ENCODE results near the gene SLC25A47. TPM values are rescaled to one million over a fixed set of nuclear protein-coding genes. Genes with fewer than 3 reads are reported as not detected.

Gene SLC25A47
- total and polyA plus RNA-seq, 2 of the 4 experiments (the other 2 are of a cell fraction): not detected

DNA sequence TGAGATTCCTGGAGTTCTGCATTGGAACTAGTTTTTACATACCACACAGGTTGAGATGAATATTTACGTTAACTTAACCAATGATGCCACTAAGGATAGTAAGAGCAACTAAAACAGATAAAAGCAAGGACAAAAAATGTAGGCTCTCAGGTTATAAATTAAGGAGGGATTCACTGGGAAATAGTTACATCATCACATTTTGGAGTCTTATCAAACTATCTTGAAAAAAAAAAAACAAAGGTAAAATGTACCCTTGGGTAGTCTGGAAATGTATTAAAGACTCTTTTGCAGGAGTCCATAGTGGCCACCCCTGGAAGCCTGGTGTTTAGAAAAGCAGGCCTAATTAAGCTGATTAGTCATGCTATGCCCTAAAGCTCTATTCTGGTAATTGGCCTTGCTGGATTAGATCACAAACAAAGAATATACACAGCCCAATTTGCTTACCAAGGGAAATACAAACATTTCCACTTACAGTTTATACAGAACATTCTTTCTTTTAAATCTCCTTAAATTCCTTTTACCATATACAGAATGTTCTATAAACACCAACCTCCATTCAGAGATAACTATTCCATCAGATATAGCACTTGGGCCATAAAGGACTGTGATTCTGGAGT lies 39.3 kb downstream of the SLC25A47 start:
- peaks cover 57% of the 10 kb centered on the region for H3K36me3 ChIP-seq (ENCODE audit: control insufficient read depth, insufficient read depth, low read length)
- dilution Hi-C loops (cut with HindIII; ENCODE audit: low sequenced_read_pairs, unreplicated experiment) (no loop called here), intact Hi-C loops (cut with micrococcal nuclease) (loop anchor here (5.0 kb wide), 1 partner anchor 55 kb away; the partner anchor contains the start of gene SLC25A29), in situ Hi-C loops (cut with MboI; ENCODE audit: low sequenced_read_pairs) (no loop called here)
- ChIA-PET CTCF (interaction anchor here (1.0 kb wide), 1 partner anchor 8 kb away, joined by 3 read pairs; no protein-coding TSS in a partner anchor), POLR2A (ENCODE audit: unreplicated experiment) (no interaction called here)
- no CpG with 5 or more reads among the region's 1 CpG for WGBS, 2 experiments (ENCODE audit: extremely low coverage in 2 of 2, insufficient read length in 1 of 2)
- peak overlapping the region; percentile 95 for H2BK120ac ChIP-seq (ENCODE audit: low read depth, low read length)
- peak overlapping the region; percentile 99 for H3K27ac ChIP-seq (ENCODE audit: insufficient read depth, low read length)
- peak overlapping the region; percentile 96; the same call in 1 of the 2 replicates for H2AK5ac ChIP-seq (ENCODE audit: low read depth, low read length)
- peaks cover 24% of the 10 kb centered on the region for H3K9me1 ChIP-seq (ENCODE audit: insufficient read depth, low read length)
- peak overlapping the region; percentile 93 for H3K23ac ChIP-seq (ENCODE audit: low read depth, low read length)
- H3K14ac ChIP-seq (replicated peaks; ENCODE audit: low read depth, low read length): peak overlapping the region; percentile 95
- H4K5ac ChIP-seq (ENCODE audit: low read depth, low read length): peak overlapping the region; percentile 98; the same call in 1 of the 2 replicates
- H2AFZ ChIP-seq (replicated peaks; ENCODE audit: low read length, poor library complexity): no peak overlapping the region
- H3K4ac ChIP-seq (ENCODE audit: low read depth, low read length): peak overlapping the region; percentile 97; the same call in 1 of the 2 replicates
- peak overlapping the region; percentile 50 for H3K9ac ChIP-seq (ENCODE audit: low read depth, low read length)
- peak overlapping the region; percentile 75 for H3K56ac ChIP-seq (ENCODE audit: extremely low read depth, insufficient read depth, low read length)
- no peaks in the 10 kb centered on the region for H3K9me3 ChIP-seq (ENCODE audit: control insufficient read depth, insufficient read depth, low read length)
- no peaks in the 10 kb centered on the region for H3K27me3 ChIP-seq (ENCODE audit: control insufficient read depth, insufficient read depth, low read length)
- peak overlapping the region; percentile 71; the same call in 1 of the 3 replicates for H2BK15ac ChIP-seq (ENCODE audit: low read depth, low read length)
- H4K20me1 ChIP-seq (ENCODE audit: insufficient read depth, low read length): peaks cover 6% of the 10 kb centered on the region; the same call in 1 of the 2 replicates
- H3K79me1 ChIP-seq (ENCODE audit: low read depth in 1 of 2, low read length in 2 of 2): peaks cover 12 to 57% of the 10 kb centered on the region in 2 experiments
- H2BK5ac ChIP-seq (ENCODE audit: low read depth, low read length, poor library complexity, severe bottlenecking): peak overlapping the region; percentile 99
- BruUV-seq (replicated peaks): no TSS peak
- H4K91ac ChIP-seq (ENCODE audit: insufficient read depth, low read depth, low read length): peak overlapping the region; percentile 96
- H3K18ac ChIP-seq (ENCODE audit: low read depth, low read length): peak overlapping the region; percentile 100
- peaks cover 31% of the 10 kb centered on the region for H3K4me1 ChIP-seq (ENCODE audit: control insufficient read depth, insufficient read depth, low read length)
- TF ChIP-seq RFX5 (IDR thresholded peaks at IDR 0.05; ENCODE audit: low read depth, low read length) (no peak), MAFK (IDR thresholded peaks at IDR 0.05; ENCODE audit: low read depth, low read length) (peak; percentile 52), RAD21 (IDR thresholded peaks at IDR 0.05; ENCODE audit: low read length) (no peak), FOS (IDR thresholded peaks at IDR 0.05; ENCODE audit: low read depth, low read length) (peak; percentile 18; the same call in 1 of the 2 replicates), CHD1 (IDR thresholded peaks at IDR 0.05; ENCODE audit: low read depth, low read length) (no peak), CEBPB (IDR thresholded peaks at IDR 0.05; ENCODE audit: low read depth, low read length) (0 out of 2 replicates have a peak, but pooled peaks have one; percentile 4)
- H3K4me2 ChIP-seq (ENCODE audit: low read depth, low read length): peak overlapping the region; percentile 73
- H4K8ac ChIP-seq (ENCODE audit: low read depth in 2 of 2, low read length in 2 of 2): peak overlapping the region; percentile 46 to 86
- DNase-seq (peak; percentile 77), ATAC-seq (ENCODE audit: low read depth) (peak; percentile 91)
- peak overlapping the region; percentile 90 for H2BK20ac ChIP-seq (ENCODE audit: low read depth, low read length)
- no peak overlapping the region for H3K4me3 ChIP-seq (ENCODE audit: insufficient read depth, low read depth, low read length)
- no peak overlapping the region for H2AK9ac ChIP-seq (replicated peaks; ENCODE audit: low read depth, low read length, poor library complexity)
